Gastroesophageal sphincter (tissue), 3 donors: Measurements from ENCODE around the gene LDLRAD4.

Experiments
- EP300 ChIP-seq: sonication (generic); formaldehyde crosslinking; IDR thresholded peaks from one replicate; pipeline ENCODE4 v1.6.1; 2017; ENCODE audit warnings: antibody characterized with exemption, mild to moderate bottlenecking
- POLR2A ChIP-seq, 2 donors: fragments of 450-650 bp; IDR thresholded peaks; one replicate each; pipeline ENCODE4 v1.6.1; 2017; ENCODE audit warnings: antibody characterized with exemption in 2 of 2, mild to moderate bottlenecking in 2 of 2, moderate library complexity in 1 of 2
- POLR2AphosphoS5 ChIP-seq: sonication (generic); formaldehyde crosslinking; IDR thresholded peaks from one replicate; pipeline ENCODE4 v1.6.1; 2017; ENCODE audit warnings: antibody characterized with exemption
- TF ChIP-seq, protein P1 (sequence below), 4 experiments: fragments of 200-600 bp in 2 of 4; fragments of 450-650 bp in 2 of 4; sonication (generic) in 1 of 4; IDR thresholded peaks; one replicate each; pipeline ENCODE4 v1.5.1; 2017 to 2019; ENCODE audit warnings: antibody characterized with exemption in 4 of 4, mild to moderate bottlenecking in 2 of 4, moderate library complexity in 2 of 4

DNA sequence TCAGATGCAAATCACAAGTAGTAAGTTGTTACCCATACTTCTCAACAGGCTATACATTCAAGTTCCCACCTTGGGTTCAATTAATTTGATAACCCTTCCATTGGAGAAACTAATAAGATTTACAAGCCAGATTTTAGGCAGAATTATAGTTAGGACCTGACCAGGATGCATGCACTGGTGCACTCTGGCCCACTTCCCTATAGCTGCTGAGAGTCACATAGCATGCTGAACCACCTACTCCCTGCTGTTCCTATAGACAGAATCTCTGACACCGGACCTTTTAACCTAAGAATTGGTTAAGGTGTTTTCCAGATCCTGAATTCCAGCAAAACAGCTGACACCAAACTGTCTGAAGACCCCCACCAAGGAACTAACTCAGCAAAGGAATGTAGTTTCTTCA is 481.6 kb downstream of the LDLRAD4 start:
- TF ChIP-seq POLR2A (IDR thresholded peaks at IDR 0.05) (no peak), EP300 (no peak), POLR2AphosphoS5 (no peak)
- TF ChIP-seq, protein P1, sequence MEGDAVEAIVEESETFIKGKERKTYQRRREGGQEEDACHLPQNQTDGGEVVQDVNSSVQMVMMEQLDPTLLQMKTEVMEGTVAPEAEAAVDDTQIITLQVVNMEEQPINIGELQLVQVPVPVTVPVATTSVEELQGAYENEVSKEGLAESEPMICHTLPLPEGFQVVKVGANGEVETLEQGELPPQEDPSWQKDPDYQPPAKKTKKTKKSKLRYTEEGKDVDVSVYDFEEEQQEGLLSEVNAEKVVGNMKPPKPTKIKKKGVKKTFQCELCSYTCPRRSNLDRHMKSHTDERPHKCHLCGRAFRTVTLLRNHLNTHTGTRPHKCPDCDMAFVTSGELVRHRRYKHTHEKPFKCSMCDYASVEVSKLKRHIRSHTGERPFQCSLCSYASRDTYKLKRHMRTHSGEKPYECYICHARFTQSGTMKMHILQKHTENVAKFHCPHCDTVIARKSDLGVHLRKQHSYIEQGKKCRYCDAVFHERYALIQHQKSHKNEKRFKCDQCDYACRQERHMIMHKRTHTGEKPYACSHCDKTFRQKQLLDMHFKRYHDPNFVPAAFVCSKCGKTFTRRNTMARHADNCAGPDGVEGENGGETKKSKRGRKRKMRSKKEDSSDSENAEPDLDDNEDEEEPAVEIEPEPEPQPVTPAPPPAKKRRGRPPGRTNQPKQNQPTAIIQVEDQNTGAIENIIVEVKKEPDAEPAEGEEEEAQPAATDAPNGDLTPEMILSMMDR (IDR thresholded peaks at IDR 0.05), result no peak
